ENCODE results near the gene WDTC1.
"Not testable (repeated sequence)": the region's sequence is repeated elsewhere in the genome, so short reads cannot be mapped to it uniquely, and the experiment has no call there.

- TF ChIP-seq POLR2A (IDR thresholded peaks at IDR 0.05; ENCODE audit: low read length); GATA1 (IDR thresholded peaks at IDR 0.05; ENCODE audit: low read depth, low read length): not testable (repeated sequence)
These were observed 54.7 kb downstream of the WDTC1 start for GRCh38 chr1:27289125-27289524.
